Panc1 (cell line): Measurements from ENCODE around the gene RPN2. TPM values are rescaled to one million over a fixed set of nuclear protein-coding genes. Genes with fewer than 3 reads are reported as not detected.

Experiments used
- ATAC-seq: fragments of 200-7000 bp; cut with Tn5 transposase; 2 replicates; pipeline ENCODE4 v1.9.1; 2020; ENCODE audit warnings: mild to moderate bottlenecking, moderate library complexity
- BruUV-seq: library from RNA; stranded (reverse); fragments of 400-500 nt; replicated peaks from 2 replicates; lab custom pipeline; 2021; lab: Mats Ljungman, UMichigan
- CTCF ChIA-PET: fragments of 300-600 bp; sonication (Branson Sonifier 250); formaldehyde crosslinking; loops from one replicate; lab custom pipeline; 2022; ENCODE audit warnings: antibody characterized with exemption; lab: Charles Lee
- POLR2A ChIA-PET: fragments of 300-600 bp; sonication (Branson Sonifier 250); formaldehyde crosslinking; loops from one replicate; lab custom pipeline; 2022; ENCODE audit warnings: antibody characterized with exemption; lab: Charles Lee
- DNase-seq: peaks from one replicate; pipeline ENCODE4 v3.0.0-alpha.2; 2010; ENCODE audit warnings: low read depth, low spot score
- H3K27ac ChIP-seq: 2 replicates; pipeline ENCODE4 v1.5.1; 2011; ENCODE audit warnings: mild to moderate bottlenecking, low read length, inconsistent platforms
- H3K27me3 ChIP-seq: fragments of 200-500 bp; sonication (Bioruptor generic); 2 replicates; pipeline ENCODE4 v1.6.0; 2014; ENCODE audit warnings: low read length, inconsistent platforms; ENCODE audit not compliant: control insufficient read depth, insufficient read depth
- H3K36me3 ChIP-seq: fragments of 200-500 bp; sonication (Bioruptor generic); 2 replicates; pipeline ENCODE4 v1.5.1; 2014; ENCODE audit warnings: inconsistent platforms, mild to moderate bottlenecking, low read length, moderate library complexity; ENCODE audit not compliant: control insufficient read depth, insufficient read depth
- H3K4me1 ChIP-seq: 2 replicates; pipeline ENCODE4 v1.5.1; 2011; ENCODE audit warnings: inconsistent platforms, mild to moderate bottlenecking, low read length, moderate library complexity; ENCODE audit not compliant: control insufficient read depth, insufficient read depth
- H3K4me3 ChIP-seq, 2 experiments: 2 replicates each; pipeline ENCODE4 v1.5.1; 2011 to 2012; ENCODE audit warnings: low read depth in 2 of 2, low read length in 2 of 2, mild to moderate bottlenecking in 2 of 2, inconsistent platforms in 1 of 2, moderate library complexity in 1 of 2
- H3K9me3 ChIP-seq: fragments of 200-500 bp; sonication (Bioruptor generic); 2 replicates; pipeline ENCODE4 v1.5.1; 2014; ENCODE audit warnings: low read depth, mild to moderate bottlenecking, inconsistent platforms, low read length, moderate library complexity; ENCODE audit not compliant: control insufficient read depth, insufficient read depth
- CTCF ChIP-seq: fragments of 450-650 bp; IDR thresholded peaks from 2 replicates; pipeline ENCODE4 v1.5.1; 2017; ENCODE audit warnings: mild to moderate bottlenecking
- POLR2AphosphoS5 ChIP-seq: IDR thresholded peaks from 2 replicates; pipeline ENCODE4 v1.6.1; 2012; ENCODE audit warnings: mild to moderate bottlenecking, low read depth, low read length, moderate library complexity
- REST ChIP-seq, 2 experiments: IDR thresholded peaks; 2 replicates each; pipeline ENCODE4 v1.6.1; 2011 to 2012; ENCODE audit warnings: low read depth in 2 of 2, control low read depth in 1 of 2, low read length in 1 of 2, mild to moderate bottlenecking in 1 of 2, moderate library complexity in 1 of 2; ENCODE audit not compliant: insufficient read depth in 1 of 2
- SIN3A ChIP-seq: IDR thresholded peaks from 2 replicates; pipeline ENCODE4 v1.6.1; 2012; ENCODE audit warnings: low read depth, mild to moderate bottlenecking, low read length, moderate library complexity, borderline replicate concordance; ENCODE audit not compliant: insufficient read depth
- TCF7L2 ChIP-seq: IDR thresholded peaks from 2 replicates; pipeline ENCODE4 v1.6.1; 2011; ENCODE audit warnings: mild to moderate bottlenecking, low read depth, low read length, inconsistent platforms
- in situ Hi-C: cut with HindIII; loops from 2 replicates; pipeline ENCODE4 v1.10.0; 2016; ENCODE audit warnings: low sequenced_read_pairs, low pct_unique_long_range_greater_than_20kb
- intact Hi-C: fragments of 100-400 bp; cut with micrococcal nuclease; formaldehyde crosslinking; loops from one replicate; pipeline ENCODE4 v1.10.0; 2022; ENCODE audit not compliant: unreplicated experiment
- total RNA-seq: library from RNA; stranded (reverse); gene quantifications from one replicate; pipeline ENCODE4 v1.2.1, GENCODE V29; 2021; ENCODE audit not compliant: unreplicated experiment

Gene RPN2
- total RNA-seq, 1 experiment from 2014 or later = 250 TPM

GRCh38 chr20:37263686-37264085 lies 84.6 kb downstream of the RPN2 start:
- CTCF ChIA-PET = interaction anchor here (0.6 to 0.7 kb wide), 2 partner anchors 12 to 31 kb away, joined by 3 read pairs; no protein-coding TSS in a partner anchor
- in situ Hi-C loops = no loop called here
- POLR2A ChIA-PET = no interaction called here
- intact Hi-C loops = no loop called here
- Histone ChIP-seq H3K27me3 (peaks cover 4% of the 10 kb centered on the region), H3K27ac (no peak overlapping the region), H3K4me1 (no peaks in the 10 kb centered on the region), H3K36me3 (no peaks in the 10 kb centered on the region), H3K9me3 (no peaks in the 10 kb centered on the region), H3K4me3 (no peak overlapping the region)
- DNase-seq (no peak), ATAC-seq (peak; percentile 40; the same call in 1 of the 2 replicates)
- BruUV-seq = no TSS peak
- TF ChIP-seq TCF7L2 (no peak), REST (IDR thresholded peaks at IDR 0.05; ENCODE audit: insufficient read depth in 1 of 2, low read depth in 2 of 2, low read length in 1 of 2) (no peak), SIN3A (no peak), CTCF (no peak), POLR2AphosphoS5 (no peak)

DNA sequence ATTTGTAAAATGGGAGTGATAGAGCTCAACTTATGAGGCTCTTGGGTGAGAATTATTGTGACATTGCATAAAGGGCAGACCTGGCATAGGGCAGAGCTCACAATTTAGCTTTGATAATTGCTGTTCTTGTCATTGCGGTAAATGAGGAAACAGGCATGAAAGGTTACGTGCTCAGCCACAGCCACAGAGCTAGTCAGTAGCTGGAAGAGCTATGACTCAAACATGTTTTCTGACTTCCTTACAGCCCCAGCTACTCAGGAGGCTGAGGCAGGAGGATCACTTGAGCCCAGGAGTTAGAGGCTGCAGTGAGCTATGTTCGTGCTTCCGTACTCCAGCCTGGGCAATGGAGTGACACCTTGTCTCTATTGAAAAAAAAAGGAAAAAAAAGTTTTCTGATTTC lies 86.0 kb downstream of the RPN2 start:
- no peaks in the 10 kb centered on the region for H3K36me3 ChIP-seq
- H3K4me3 ChIP-seq = no peak overlapping the region
- ChIA-PET CTCF (interaction anchor here (0.5 to 1.1 kb wide), 3 partner anchors 69 to 277 kb away, joined by 3 read pairs; no protein-coding TSS in a partner anchor), POLR2A (interaction anchor here (0.6 kb wide), 1 partner anchor 8 kb away, joined by 5 read pairs; no protein-coding TSS in a partner anchor)
- no peaks in the 10 kb centered on the region for H3K9me3 ChIP-seq
- TF ChIP-seq CTCF (no peak), POLR2AphosphoS5 (no peak), TCF7L2 (no peak), SIN3A (no peak), REST (IDR thresholded peaks at IDR 0.05; ENCODE audit: insufficient read depth in 1 of 2, low read depth in 2 of 2, low read length in 1 of 2) (no peak)
- no TSS peak for BruUV-seq
- no peak for DNase-seq
- peaks cover 4% of the 10 kb centered on the region for H3K27me3 ChIP-seq
- in situ Hi-C loops (no loop called here), intact Hi-C loops (loop anchor here (5.0 kb wide), 1 partner anchor 267 kb away; no protein-coding TSS in a partner anchor)
- H3K4me1 ChIP-seq = no peaks in the 10 kb centered on the region
- no peak overlapping the region for H3K27ac ChIP-seq
- ATAC-seq = no peak
